ENCODE results near the gene TREX2.

GRCh38 chrX:153412746-153413720 is 32.8 kb downstream of the TREX2 start:
- TF ChIP-seq POLR2A (IDR thresholded peaks at IDR 0.05) = no peak
- TF ChIP-seq, protein P1, sequence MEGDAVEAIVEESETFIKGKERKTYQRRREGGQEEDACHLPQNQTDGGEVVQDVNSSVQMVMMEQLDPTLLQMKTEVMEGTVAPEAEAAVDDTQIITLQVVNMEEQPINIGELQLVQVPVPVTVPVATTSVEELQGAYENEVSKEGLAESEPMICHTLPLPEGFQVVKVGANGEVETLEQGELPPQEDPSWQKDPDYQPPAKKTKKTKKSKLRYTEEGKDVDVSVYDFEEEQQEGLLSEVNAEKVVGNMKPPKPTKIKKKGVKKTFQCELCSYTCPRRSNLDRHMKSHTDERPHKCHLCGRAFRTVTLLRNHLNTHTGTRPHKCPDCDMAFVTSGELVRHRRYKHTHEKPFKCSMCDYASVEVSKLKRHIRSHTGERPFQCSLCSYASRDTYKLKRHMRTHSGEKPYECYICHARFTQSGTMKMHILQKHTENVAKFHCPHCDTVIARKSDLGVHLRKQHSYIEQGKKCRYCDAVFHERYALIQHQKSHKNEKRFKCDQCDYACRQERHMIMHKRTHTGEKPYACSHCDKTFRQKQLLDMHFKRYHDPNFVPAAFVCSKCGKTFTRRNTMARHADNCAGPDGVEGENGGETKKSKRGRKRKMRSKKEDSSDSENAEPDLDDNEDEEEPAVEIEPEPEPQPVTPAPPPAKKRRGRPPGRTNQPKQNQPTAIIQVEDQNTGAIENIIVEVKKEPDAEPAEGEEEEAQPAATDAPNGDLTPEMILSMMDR (IDR thresholded peaks at IDR 0.05) = no peak

Measured in Peyer's patch (tissue), 4 donors.